ENCODE data around the gene B9D2.

- TF ChIP-seq CTCF (conservative IDR thresholded peaks at IDR 0.05; ENCODE audit: low read depth, low read length) (no peak), EZH2 (IDR thresholded peaks at IDR 0.05; ENCODE audit: low read length, unreplicated experiment) (no peak), EZH2phosphoT487 (IDR thresholded peaks at IDR 0.05; ENCODE audit: borderline replicate concordance, low read length) (no peak)
These were observed 4.2 kb downstream of the B9D2 start for GRCh38 chr19:41359741-41360140.

Measured in PC-3 (cell line).